Effector CD8-positive, alpha-beta T cell (primary cell): Measurements from ENCODE around the gene PTGR2.
"Not testable (repeated sequence)": the region's sequence is repeated elsewhere in the genome, so short reads cannot be mapped to it uniquely, and the experiment has no call there.

Source experiments
- DNase-seq: peaks from one replicate; lab custom pipeline; 2025; lab: John Stamatoyannopoulos, UW

PTGR2 gene

GRCh38 chr14:73833034-73833433 is 18.6 kb upstream of the PTGR2 start:
- no peak for DNase-seq

- no peak for DNase-seq
Measured at GRCh38 chr14:73833530-73834260, 17.9 kb upstream of the PTGR2 start.

GRCh38 chr14:73834261-73834625 is 17.4 kb upstream of the PTGR2 start:
- DNase-seq = no peak

GRCh38 chr14:73838293-73839034 is 13.2 kb upstream of the PTGR2 start:
- not testable (repeated sequence) for DNase-seq

GRCh38 chr14:73842201-73842600 is 9.4 kb upstream of the PTGR2 start:
- DNase-seq = no peak

GRCh38 chr14:73842851-73843250 is 8.8 kb upstream of the PTGR2 start:
- DNase-seq = no peak

- DNase-seq = no peak
Measured at GRCh38 chr14:73843296-73843695, 8.3 kb upstream of the PTGR2 start.

GRCh38 chr14:73846947-73847346 is 4.7 kb upstream of the PTGR2 start:
- DNase-seq = no peak

GRCh38 chr14:73851000-73851399 is 631 bp upstream of the PTGR2 start:
- DNase-seq = no peak

- DNase-seq = no peak
Measured at GRCh38 chr14:73859145-73859544, 7.5 kb downstream of the PTGR2 start.

- DNase-seq = no peak
Measured at GRCh38 chr14:73861073-73861472, 9.4 kb downstream of the PTGR2 start.

- DNase-seq = no peak
Measured at GRCh38 chr14:73862480-73862879, 10.8 kb downstream of the PTGR2 start.

GRCh38 chr14:73863209-73863608 is 11.6 kb downstream of the PTGR2 start:
- no peak for DNase-seq

- DNase-seq = no peak
Measured at GRCh38 chr14:73865534-73866113, 14.0 kb downstream of the PTGR2 start.

- not testable (repeated sequence) for DNase-seq
Measured at GRCh38 chr14:73869754-73870153, 18.1 kb downstream of the PTGR2 start.

GRCh38 chr14:73870525-73871235 is 19.0 kb downstream of the PTGR2 start:
- DNase-seq = no peak

GRCh38 chr14:73873660-73874059 is 22.0 kb downstream of the PTGR2 start:
- no peak for DNase-seq

GRCh38 chr14:73877790-73878189 is 26.2 kb downstream of the PTGR2 start:
- no peak for DNase-seq

- DNase-seq = no peak
Measured at GRCh38 chr14:73878436-73878835, 26.8 kb downstream of the PTGR2 start.

- no peak for DNase-seq
Measured at GRCh38 chr14:73879027-73879426, 27.4 kb downstream of the PTGR2 start.

- no peak for DNase-seq
Measured at GRCh38 chr14:73884438-73885190, 33.0 kb downstream of the PTGR2 start.
